GM12801 (cell line): ENCODE measurements around the gene DLL4.

Source experiments
- TF ChIP-seq, protein P1 (sequence below): IDR thresholded peaks from one replicate; pipeline ENCODE4 v1.5.1; 2011; ENCODE audit warnings: control low read depth; ENCODE audit not compliant: insufficient read length; ENCODE audit errors: extremely low read depth

DLL4 gene

DNA sequence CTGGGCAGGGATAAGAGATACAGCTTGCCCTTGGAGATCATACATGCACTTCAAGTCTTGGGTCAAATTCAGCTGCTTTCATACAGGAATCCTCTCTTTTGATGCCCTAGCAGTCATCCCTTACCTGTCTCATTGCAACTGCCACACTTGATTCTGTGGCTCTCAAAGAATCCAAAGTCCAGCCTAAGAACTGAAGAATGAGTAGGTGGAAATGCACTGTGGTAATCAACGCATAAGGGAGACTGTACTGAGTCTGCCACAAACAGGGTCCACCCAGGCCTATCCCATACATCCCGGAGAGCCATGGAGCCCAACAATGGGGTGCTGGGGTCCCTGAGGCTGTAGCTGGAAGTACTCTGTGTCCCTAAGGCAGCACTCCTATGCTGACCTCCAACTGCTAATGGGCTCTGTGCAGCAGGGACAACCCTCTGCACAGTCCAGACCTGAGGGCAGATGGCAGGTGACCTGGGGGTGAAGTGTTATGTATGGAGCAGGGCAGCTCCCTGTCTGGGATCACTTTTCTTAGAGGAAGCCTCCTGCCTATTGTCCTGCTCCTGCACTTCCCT, 36.6 kb upstream of the DLL4 start:
- TF ChIP-seq, protein P1, sequence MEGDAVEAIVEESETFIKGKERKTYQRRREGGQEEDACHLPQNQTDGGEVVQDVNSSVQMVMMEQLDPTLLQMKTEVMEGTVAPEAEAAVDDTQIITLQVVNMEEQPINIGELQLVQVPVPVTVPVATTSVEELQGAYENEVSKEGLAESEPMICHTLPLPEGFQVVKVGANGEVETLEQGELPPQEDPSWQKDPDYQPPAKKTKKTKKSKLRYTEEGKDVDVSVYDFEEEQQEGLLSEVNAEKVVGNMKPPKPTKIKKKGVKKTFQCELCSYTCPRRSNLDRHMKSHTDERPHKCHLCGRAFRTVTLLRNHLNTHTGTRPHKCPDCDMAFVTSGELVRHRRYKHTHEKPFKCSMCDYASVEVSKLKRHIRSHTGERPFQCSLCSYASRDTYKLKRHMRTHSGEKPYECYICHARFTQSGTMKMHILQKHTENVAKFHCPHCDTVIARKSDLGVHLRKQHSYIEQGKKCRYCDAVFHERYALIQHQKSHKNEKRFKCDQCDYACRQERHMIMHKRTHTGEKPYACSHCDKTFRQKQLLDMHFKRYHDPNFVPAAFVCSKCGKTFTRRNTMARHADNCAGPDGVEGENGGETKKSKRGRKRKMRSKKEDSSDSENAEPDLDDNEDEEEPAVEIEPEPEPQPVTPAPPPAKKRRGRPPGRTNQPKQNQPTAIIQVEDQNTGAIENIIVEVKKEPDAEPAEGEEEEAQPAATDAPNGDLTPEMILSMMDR: no peak

DNA sequence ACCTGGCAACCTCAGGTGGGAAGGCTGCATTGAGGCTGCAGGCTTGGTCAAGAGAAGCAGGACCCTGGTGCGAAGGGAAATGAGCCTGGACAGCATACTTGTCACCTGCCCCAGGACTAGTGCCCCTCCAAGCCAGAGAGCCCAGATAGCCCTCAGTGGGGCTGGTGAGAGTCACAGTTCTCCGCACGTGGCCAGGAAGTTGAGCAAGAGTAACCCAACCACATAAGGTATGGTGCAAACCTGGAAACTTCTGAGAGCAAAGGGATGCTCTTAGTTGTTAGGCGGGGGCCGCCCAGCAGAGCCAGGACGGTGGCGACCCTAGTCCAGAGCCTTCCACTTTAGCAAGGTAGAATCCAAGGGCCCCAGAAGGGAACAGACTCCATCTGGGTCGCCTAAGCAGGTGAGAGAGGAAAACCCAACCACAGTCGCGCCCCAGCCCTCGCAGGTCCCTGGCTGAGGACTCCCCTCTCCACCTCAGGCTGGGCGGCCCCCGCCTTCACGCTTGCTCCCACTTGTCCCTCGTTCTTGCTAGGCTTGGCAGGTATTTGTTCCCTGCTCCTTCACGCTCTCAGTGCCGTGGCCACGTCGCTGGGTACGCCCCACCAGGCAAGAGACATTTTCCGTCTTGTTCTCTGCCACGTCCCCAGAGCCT, 36.0 kb upstream of the DLL4 start:
- TF ChIP-seq, protein P1: no peak

GRCh38 chr15:40893733-40894680, 35.1 kb upstream of the DLL4 start, which contains the start of gene VPS18:
TSS of gene VPS18 (plus strand) at chr15:40894450. CDS start at chr15:40894769, 319 bp downstream.
- TF ChIP-seq, protein P1: no peak

DNA sequence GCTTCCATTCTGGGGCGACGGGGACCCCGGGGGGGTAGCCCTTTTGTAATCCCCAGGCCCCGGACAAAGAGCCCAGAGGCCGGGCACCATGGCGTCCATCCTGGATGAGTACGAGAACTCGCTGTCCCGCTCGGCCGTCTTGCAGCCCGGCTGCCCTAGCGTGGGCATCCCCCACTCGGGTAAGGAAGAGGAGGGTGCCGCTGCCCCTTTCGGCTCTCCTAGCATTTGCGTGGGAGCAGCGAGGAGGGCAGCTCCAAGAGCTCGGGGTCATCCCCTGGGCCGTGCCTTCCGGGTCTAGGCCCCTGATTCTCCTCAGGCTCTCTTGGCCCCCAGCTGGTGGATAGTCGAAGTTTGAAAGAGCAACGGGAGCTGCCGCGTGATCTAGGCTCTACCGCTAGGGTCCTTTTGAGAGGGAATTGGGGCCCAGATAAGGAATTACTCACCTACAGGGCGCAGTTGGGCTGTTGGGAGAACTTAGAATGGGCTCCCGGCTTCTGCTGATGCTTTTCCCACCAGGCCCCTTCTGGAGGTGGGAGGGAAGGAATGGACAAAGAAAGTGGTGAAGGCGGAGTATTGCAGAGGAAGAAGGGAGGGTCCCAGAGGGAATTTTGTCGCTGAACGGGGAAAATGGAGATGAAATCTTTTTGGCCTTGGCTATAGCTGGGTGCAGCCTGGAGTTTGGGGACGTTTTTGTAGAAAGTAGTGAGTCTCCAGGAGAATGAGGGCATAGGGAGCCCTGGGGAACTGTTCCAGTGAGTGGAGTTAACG, 34.3 kb upstream of the DLL4 start:
- TF ChIP-seq, protein P1: no peak

GRCh38 chr15:40899536-40900207, 29.5 kb upstream of the DLL4 start:
- TF ChIP-seq, protein P1: no peak

DNA sequence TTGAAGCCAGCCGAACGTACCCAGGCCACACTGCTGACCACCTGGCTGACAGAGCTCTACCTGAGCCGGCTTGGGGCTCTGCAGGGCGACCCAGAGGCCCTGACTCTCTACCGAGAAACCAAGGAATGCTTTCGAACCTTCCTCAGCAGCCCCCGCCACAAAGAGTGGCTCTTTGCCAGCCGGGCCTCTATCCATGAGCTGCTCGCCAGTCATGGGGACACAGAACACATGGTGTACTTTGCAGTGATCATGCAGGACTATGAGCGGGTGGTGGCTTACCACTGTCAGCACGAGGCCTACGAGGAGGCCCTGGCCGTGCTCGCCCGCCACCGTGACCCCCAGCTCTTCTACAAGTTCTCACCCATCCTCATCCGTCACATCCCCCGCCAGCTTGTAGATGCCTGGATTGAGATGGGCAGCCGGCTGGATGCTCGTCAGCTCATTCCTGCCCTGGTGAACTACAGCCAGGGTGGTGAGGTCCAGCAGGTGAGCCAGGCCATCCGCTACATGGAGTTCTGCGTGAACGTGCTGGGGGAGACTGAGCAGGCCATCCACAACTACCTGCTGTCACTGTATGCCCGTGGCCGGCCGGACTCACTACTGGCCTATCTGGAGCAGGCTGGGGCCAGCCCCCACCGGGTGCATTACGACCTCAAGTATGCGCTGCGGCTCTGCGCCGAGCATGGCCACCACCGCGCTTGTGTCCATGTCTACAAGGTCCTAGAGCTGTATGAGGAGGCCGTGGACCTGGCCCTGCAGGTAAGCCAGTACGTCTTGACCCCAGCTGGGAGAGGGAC, 28.7 kb upstream of the DLL4 start:
- TF ChIP-seq, protein P1: no peak
